T-helper 1 cell treated with Interleukin-12 subunit alpha and Interleukin-12 subunit beta and Interleukin-4 antibody, amounts not matched to agents 30 ng/mL and 1 ng/mL, for 36 hours (primary cell): ENCODE results near the gene ZEB1. TPM values are rescaled to one million over a fixed set of nuclear protein-coding genes. Genes with fewer than 3 reads are reported as not detected.
"Not testable (repeated sequence)": the region's sequence is repeated elsewhere in the genome, so short reads cannot be mapped to it uniquely, and the experiment has no call there.

Experiments used
- intact Hi-C: fragments of 100-400 bp; cut with micrococcal nuclease; formaldehyde crosslinking; loops from one replicate; pipeline ENCODE4 v1.15.1; 2024
- total RNA-seq: library from RNA; stranded (reverse); gene quantifications from 2 replicates; pipeline ENCODE4 v1.2.3, GENCODE V29; 2022

ZEB1 gene
- total RNA-seq, 1 donor from 2014 or later = 72.0 TPM

DNA sequence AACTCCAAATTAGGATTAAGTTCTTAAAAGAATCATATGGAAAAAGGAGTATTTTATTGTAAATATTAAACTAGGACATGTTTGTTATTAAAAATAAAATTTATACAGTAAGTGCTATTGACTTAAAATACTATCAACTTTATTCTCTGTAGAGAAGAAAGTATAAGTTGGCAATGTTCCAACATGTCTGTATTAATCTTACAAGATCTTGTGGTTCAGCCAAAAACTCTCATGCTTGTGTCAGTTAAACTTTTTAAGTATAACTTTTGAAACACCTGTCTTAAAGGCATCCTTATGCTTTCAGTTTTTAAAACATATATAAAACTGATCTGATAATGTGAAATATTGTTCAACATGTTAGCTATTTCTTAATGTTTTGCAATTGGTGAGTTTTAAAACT lies 160.7 kb downstream of the ZEB1 start:
- intact Hi-C loops = no loop called here

DNA sequence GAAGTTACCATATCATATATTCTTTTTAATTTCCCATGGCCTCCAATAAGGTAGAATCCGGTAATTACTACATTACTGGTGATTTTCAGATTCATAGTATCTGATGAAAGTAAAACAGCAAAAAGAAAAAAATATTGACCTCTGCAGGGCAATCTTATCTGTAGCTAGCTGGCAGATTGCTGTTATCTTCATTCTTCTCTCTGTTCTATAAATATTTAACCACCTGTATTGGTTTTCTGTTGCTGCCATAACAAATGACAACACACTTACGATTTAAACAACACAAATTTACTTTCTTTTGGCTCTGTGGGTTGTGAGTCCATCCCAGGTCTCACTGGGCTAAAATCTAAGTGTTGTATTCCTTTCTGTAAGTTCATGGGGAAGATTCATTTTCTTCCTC lies 164.5 kb downstream of the ZEB1 start:
- intact Hi-C loops = no loop called here

DNA sequence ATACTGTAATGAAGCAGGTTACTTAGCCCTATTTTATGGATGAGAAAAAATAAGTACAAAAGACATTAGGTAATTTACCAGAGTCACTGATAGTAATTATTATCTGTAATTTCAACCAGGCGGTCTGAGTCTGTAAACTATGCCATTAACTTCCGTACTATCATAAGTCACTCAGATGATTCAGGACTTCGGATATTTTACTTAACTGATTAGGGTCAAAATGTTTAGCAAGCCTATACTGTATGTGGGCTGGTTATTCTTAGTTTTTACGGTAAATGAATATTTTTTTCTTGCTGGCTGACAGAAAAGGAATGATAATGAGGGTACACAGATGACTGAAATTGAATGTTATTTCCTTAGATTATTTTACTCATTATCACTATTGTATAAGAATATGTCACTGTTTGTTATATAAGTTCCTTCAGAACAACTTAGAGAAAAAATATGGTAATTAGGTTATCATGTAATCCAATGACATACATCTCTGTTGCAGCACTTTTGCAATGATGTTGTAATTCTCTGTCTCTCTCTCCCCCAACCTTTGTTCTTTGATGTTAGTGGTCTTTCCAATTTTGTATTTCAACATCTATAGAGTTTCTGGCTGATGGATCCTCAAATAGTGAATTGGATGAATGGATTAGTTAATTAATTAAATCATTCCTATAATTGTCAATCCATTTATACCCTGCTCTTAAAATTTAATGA lies 165.6 kb downstream of the ZEB1 start:
- intact Hi-C loops = no loop called here

DNA sequence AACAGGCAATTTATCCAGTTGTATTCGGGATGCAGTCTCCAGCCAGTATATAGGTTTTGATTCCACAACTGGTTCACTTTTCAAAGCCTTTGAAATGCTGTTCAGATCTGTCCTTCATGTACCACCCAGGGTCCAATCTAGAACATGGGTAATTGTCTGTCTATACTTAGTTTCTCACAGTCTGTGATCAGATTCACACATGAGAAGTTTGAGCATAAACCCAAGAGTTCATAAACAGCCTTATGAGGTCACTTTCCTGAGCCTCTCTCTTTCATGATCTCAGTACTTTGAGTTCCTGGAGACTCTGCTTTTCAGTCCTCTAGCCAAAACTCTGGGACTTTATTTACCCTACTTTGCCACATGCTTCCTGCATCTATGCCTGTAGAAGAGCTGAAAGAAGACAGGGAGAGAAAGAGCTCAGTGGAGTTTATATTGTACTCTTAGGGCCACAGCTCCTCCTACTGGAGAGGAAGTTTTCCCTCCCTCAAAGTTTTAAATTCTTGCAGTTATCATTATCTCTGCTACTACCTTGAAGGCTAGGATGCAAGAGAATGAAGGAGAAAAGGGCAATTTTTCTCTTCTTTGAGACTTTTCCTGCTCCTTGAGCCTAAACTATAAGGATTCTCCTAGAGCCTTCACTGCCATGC lies 172.0 kb downstream of the ZEB1 start:
- intact Hi-C loops = loop anchor here (1.0 to 10.0 kb wide), 7 partner anchors 169 to 764 kb away; no protein-coding TSS in a partner anchor

DNA sequence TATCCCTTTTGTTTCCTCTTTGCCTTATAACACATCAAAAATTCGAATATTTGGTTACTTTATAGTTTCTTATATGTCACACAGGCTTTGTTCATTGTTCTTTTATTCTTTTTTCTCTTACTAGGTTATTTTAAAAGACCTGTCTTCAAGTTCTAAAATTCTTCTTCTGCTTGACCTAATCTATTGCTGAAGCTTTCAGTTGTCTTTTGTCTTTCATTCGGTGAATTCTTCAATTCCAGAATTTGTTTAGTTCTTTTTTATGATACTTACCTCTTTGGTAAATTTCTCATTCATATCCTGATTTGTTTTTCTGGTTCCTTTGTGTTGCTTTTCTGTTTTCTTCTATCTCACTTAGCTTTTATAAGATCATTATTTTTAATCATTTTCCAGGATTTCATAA lies 188.4 kb downstream of the ZEB1 start:
- intact Hi-C loops = loop anchor here (5.0 kb wide), 1 partner anchor 255 kb away; no protein-coding TSS in a partner anchor

DNA sequence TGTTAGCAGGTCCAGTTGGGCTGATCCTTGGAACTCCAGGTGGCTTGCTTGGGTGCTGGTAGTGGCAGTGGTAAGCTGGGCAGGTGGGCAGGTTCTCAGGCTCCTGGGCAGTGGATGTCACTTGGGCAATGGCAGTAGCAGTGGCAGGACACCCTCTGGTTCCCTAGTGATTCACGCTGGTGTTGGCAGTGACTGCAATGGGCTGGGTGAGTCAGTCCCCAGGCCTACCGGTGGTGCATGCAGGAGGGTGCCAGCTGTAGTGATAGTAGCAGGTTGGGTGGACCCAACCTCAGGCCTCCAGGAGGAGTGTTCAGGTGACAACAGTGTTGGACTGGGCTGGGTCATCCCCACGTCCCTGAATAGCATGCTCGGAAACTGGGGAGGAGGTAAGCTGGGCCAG lies 189.2 kb downstream of the ZEB1 start:
- intact Hi-C loops = loop anchor here (5.0 kb wide), 1 partner anchor 254 kb away; no protein-coding TSS in a partner anchor

DNA sequence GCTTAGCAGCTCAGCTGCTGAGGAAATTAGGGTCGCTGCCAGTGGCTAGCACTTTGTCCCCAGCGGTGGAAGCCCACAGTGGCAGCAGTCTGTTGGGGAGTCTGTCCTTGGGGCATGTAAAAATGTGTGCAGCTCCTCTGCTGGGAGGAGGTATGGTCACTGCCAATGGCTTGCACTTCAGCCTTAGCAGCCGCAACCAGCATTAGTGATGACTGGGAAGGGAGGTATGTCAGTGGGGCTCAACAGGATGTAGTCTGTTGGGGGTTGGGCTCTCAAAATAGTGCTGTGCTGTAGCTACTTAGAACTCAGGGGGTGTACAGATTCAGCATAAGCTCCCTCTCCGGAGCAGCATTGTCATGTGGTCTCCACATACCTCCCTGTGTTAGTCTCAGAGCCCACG lies 189.9 kb downstream of the ZEB1 start:
- intact Hi-C loops = loop anchor here (5.0 kb wide), 1 partner anchor 253 kb away; no protein-coding TSS in a partner anchor

DNA sequence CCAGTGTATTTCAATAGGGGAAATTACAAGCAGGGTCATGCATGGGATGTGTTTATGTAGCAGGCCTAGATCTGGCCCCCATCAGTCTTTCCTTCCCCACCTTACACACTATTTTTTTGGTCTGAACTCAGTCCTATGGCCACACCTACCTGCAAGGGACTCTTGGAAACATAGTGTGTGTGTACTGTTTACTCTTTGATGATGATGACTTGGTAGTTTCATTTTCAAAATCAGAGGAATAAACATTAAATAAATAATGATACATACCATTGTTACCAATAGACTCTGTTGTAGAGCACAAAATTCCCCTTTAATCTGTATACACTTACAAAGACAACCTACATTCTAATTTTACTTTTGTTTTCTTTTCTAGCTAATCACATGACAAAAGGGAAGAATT lies 191.0 kb downstream of the ZEB1 start:
- intact Hi-C loops = loop anchor here (5.0 kb wide), 1 partner anchor 252 kb away; no protein-coding TSS in a partner anchor

DNA sequence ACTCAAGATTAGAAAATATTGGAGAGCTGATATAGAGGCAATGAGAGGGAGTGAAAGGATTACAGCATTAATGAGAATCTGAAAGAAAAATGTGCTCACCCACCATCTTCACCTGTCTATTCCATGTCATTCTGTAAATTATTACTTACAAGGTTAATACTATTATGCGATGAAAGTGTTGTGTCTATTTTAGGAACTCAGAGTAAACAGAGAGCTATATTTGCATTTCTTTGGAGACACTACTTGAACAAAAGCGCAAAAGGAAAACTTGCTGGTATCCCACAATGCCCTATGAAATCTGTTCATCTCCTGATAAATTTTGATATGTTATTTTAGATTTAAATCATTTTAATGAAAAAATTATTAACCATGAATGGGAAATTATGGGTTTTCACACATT lies 196.1 kb downstream of the ZEB1 start:
- intact Hi-C loops = no loop called here

DNA sequence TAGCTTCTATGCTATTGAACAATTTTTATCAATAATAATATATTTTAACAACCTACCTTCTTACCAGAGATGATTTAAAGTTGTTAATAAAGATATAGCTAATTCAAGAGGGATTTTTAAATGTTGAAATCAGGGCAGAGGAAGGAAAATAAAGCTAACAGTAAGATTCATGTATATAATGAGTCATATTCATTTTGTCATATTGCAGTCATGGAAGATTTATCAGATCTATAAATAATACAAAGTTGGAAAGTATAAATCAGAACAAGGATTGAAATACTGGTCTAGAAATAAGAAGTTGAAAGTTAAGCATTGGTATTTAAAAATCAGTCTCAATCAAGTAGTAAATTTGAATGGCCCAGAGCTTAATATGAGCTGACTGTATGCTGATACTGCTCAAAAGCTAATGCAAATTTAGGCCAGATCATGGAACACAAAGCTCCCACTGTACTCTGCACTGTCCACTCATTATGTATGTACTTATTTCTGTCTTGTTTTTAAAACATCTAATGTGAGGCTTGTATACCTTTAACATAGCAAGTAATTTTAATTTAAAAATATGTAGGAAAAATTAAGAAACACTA lies 196.9 kb downstream of the ZEB1 start:
- intact Hi-C loops = no loop called here

DNA sequence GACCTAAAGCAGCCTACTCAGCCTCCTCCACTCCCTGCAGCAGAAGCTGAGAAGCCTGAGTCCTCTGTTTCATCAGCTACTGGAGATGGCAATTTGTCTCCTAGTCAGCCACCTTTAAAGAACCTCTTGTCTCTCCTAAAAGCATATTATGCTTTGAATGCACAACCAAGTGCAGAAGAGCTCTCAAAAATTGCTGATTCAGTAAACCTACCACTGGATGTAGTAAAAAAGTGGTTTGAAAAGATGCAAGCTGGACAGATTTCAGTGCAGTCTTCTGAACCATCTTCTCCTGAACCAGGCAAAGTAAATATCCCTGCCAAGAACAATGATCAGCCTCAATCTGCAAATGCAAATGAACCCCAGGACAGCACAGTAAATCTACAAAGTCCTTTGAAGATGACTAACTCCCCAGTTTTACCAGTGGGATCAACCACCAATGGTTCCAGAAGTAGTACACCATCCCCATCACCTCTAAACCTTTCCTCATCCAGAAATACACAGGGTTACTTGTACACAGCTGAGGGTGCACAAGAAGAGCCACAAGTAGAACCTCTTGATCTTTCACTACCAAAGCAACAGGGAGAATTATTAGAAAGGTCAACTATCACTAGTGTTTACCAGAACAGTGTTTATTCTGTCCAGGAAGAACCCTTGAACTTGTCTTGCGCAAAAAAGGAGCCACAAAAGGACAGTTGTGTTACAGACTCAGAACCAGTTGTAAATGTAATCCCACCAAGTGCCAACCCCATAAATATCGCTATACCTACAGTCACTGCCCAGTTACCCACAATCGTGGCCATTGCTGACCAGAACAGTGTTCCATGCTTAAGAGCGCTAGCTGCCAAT lies 202.2 kb downstream of the ZEB1 start:
- intact Hi-C loops = no loop called here

DNA sequence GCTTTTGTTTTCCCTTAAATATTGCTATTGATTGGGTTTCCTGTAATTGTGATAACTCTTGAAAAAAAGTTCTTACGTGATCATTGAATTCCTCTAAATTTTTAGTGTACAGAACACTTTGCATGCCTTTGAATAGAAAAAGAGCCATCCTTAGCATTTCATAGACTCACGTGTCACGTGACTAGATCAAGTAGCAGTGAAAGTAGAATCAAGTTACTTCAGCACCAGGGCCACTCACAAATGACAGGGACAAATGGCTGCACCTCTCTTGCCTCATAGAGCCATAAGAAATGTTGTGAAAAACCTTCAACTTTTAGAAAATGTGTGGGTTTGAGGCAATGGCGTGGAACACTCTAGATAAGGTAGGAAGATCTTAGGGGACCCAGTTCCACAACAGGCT lies 203.8 kb downstream of the ZEB1 start:
- intact Hi-C loops = no loop called here

DNA sequence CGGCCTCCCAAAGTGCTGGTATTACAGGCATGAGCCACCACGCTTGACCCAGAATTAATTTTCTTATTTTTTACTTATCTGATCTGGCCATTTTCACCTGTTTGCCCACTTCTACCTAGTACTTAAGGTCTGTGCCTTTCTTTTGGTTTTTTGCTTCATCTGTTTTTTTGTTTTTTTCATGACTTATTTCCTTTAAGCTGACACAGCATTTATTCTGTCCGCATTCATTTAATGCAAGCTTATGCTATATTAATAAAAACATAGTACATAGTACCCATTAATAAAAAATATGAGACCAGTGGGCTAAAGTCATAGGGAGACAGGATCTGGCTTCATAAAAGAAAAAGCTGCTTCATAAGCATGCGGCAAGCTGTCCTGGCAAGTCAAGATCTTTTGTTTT lies 205.4 kb downstream of the ZEB1 start:
- intact Hi-C loops = no loop called here

DNA sequence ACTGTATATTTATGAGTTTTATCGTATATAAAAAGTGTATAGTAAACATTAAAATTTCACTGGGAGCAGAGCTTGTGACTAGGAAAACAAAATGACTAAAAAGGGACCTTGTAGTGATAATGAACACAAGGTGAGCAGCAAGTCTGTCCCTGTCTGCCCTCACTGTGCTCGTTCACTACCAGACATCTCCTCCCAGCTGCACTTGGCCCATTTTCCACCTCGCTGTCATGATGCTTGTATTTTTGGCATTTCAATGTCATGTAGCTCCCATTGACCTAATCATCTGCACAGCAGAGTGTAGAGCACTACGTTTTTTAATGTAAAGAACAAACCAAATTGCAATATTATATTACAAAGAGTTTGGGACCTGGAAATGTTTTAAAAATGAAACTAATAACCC lies 207.2 kb downstream of the ZEB1 start:
- intact Hi-C loops = no loop called here

DNA sequence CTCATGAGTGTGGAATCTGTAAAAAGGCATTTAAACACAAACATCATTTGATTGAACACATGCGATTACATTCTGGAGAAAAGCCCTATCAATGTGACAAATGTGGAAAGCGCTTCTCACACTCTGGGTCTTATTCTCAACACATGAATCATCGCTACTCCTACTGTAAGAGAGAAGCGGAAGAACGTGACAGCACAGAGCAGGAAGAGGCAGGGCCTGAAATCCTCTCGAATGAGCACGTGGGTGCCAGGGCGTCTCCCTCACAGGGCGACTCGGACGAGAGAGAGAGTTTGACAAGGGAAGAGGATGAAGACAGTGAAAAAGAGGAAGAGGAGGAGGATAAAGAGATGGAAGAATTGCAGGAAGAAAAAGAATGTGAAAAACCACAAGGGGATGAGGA lies 207.7 kb downstream of the ZEB1 start:
- intact Hi-C loops = no loop called here

DNA sequence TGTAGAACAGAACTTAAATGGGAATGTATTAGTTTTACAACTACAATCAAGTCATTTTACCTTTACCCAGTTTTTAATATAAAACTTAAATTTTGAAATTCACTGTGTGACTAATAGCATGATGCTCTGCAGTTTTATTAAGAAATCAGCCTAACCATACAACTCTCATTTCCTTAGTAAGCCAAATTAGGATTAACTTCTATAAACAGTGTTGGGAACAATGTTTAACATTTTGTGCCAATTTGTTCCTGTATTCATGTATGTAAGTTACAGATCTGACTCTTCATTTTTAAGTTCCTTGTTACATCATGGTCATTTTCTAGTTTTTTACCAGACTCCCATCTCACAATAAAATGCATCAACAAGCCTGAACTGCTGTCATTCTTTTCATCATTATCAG lies 209.8 kb downstream of the ZEB1 start:
- intact Hi-C loops = no loop called here

DNA sequence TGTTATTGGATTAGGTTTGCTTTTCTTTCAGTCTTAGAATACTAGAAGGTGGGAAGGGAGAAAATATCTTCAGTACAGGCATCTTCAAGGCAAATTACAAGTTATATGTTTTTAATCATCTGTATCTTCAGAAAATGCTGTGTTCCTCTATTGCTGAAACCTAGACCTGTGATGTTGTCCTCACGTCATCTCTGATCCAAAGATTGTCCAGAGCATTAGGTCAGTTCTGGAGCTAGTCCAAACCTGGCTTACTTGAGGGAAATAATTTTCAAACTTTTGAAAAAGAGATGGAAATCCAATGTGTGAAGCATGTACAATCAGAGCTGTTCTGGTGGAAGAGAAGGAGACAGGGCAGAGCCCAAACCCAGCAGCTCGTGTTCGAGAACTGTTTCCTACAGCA lies 217.3 kb downstream of the ZEB1 start:
- intact Hi-C loops = no loop called here

DNA sequence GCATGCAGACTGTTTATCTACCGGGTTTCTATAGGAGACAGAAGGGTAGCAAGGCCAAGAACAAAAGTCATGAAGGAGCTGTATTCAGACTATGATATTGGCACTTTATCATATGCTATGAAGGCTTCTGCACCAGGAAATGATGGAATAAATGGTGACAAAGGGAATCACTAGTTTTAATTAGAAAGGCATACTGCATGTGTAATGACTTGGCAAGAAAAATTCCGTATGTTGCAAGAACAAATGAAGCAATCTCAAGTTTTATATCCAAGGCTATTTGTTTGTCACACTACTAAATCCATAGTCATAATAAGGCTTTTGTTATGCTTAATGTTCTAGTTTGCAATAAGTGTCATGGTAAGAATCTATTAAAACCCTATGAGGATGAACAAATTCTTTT lies 230.9 kb downstream of the ZEB1 start:
- intact Hi-C loops = no loop called here

DNA sequence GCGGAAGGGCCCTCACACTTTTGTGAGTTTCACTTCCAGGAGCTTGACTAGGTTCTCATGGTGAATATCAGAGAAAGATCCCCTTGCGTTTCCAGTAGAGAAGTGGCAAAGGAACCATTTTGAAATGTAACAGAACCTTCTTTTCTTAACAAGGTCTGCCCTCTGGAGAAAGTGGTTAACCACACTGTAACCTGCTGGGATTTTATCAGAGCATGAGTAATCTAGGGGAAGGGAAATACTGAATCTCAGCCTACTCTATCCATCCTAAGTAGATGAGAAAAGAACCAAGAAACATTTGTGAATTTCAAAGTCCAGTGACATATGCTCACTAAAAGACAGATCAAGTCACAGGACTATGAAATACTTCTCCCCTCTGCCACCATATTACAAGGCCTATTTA lies 235.5 kb downstream of the ZEB1 start:
- intact Hi-C loops = no loop called here

DNA sequence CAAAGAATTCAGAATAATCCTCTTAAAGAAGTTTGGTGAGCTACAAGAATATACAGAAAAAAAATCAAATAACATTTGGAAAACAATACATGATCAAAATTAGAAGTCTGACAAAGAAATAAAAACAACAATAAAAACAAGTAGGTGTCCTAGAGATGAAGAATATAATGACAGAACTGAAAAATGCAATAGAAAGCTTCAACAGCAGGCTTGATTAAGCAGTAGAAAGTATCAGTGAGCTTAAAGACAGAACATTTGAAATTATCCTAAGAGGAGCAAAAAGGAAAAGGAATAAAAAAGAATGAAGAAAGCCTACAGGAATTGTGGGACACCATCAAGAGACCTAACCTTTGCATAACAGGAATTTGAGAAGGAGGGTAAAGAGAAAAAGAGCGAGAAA lies 238.8 kb downstream of the ZEB1 start:
- intact Hi-C loops = no loop called here

DNA sequence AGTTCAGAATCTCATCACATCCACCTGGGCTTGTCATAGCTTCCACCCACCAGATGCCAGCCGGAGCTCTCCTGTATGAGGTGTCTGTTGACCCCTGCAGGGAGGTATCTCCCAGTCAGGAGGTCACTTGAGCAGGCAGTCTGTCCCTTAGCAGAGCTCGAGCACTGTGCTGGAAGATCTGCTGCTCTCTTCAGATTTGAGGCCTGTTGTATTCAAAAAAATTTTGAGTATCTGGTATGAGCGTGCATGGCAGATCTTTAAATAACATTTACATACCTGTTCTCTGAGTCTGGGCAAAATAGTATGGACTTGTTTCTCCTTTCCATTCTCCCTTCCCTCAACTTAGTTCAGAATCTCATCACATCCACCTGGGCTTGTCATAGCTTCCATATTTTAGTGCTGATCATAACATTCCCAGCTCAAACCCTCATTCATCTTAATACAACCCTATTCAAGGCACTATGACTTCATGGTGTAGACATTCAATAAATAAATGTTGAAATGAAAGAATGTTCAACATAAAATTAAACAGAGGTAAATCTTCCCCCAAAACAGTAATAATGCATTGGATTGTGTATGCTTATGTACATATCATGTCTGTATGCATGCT lies 249.3 kb downstream of the ZEB1 start:
- intact Hi-C loops = not testable (repeated sequence)
